B cell (primary cell): Measurements from ENCODE around the gene PEPD. TPM values are rescaled to one million over a fixed set of nuclear protein-coding genes. Genes with fewer than 3 reads are reported as not detected.

ENCODE experiments used
- ATAC-seq: fragments of 200-7000 bp; cut with Tn5 transposase; one replicate; pipeline ENCODE4 v1.10.0; 2021; ENCODE audit warnings: low read depth, mild to moderate bottlenecking, moderate number of reproducible peaks, moderate library complexity
- CTCF ChIA-PET: fragments of 350-600 bp; sonication (Branson Sonifier 250); formaldehyde crosslinking; loops from one replicate; lab custom pipeline; 2021; ENCODE audit warnings: antibody characterized with exemption, inconsistent platforms; lab: Charles Lee
- POLR2A ChIA-PET: fragments of 350-600 bp; sonication (Branson Sonifier 250); formaldehyde crosslinking; loops from one replicate; lab custom pipeline; 2021; ENCODE audit warnings: antibody characterized with exemption; lab: Charles Lee
- DNase-seq: peaks from one replicate; pipeline ENCODE4 v3.0.0; 2013
- H2AFZ ChIP-seq: 2 replicates; pipeline ENCODE4 v1.6.1; 2012; ENCODE audit warnings: mild to moderate bottlenecking, low read depth, low read length; ENCODE audit not compliant: insufficient read depth, poor library complexity, severe bottlenecking
- H3K27ac ChIP-seq, 2 donors: 1 replicate in 1 of 2; 2 replicates in 1 of 2; pipeline ENCODE4 v1.5.1; 2012 to 2013; ENCODE audit warnings: low read length in 2 of 2, mild to moderate bottlenecking in 2 of 2, moderate library complexity in 1 of 2
- H3K27me3 ChIP-seq, 4 experiments: fragments of 200-600 bp in 1 of 4; sonication (generic) in 1 of 4; replicated peaks in 1 of 4; 1 replicate in 2 of 4; 2 replicates in 2 of 4; pipeline versions ENCODE4 v1.6.1 to v1.7.0; 2013 to 2016; ENCODE audit warnings: low read length in 3 of 4, mild to moderate bottlenecking in 2 of 4, mixed read lengths in 1 of 4, moderate library complexity in 1 of 4; ENCODE audit not compliant: insufficient read depth in 4 of 4, control insufficient read depth in 3 of 4; ENCODE audit errors: control extremely low read depth in 1 of 4
- H3K36me3 ChIP-seq, 2 experiments: replicated peaks in 1 of 2; 1 replicate in 1 of 2; 2 replicates in 1 of 2; pipeline versions ENCODE4 v1.6.1 to v1.7.1; 2013; ENCODE audit warnings: low read length in 1 of 2; ENCODE audit not compliant: insufficient read depth in 2 of 2, control insufficient read depth in 1 of 2; ENCODE audit errors: control extremely low read depth in 1 of 2, extremely low read depth in 1 of 2
- H3K4me1 ChIP-seq, 2 donors: fragments of 200-600 bp in 1 of 2; sonication (generic) in 1 of 2; 1 replicate in 1 of 2; 2 replicates in 1 of 2; pipeline versions ENCODE4 v1.5.1 to v1.6.1; 2013 to 2017; ENCODE audit warnings: low read length in 2 of 2; ENCODE audit not compliant: control insufficient read depth in 2 of 2, insufficient read depth in 2 of 2
- H3K4me2 ChIP-seq: replicated peaks from 2 replicates; pipeline ENCODE3; 2012; ENCODE audit warnings: mild to moderate bottlenecking, low read depth, low read length; ENCODE audit not compliant: poor library complexity, severe bottlenecking
- H3K4me3 ChIP-seq, 5 experiments: fragments of 200-600 bp in 1 of 5; sonication (generic) in 1 of 5; 1 replicate in 3 of 5; 2 replicates in 2 of 5; pipeline versions ENCODE4 v1.5.1 to v1.7.0; 2011 to 2016; ENCODE audit warnings: low read length in 4 of 5, mild to moderate bottlenecking in 4 of 5, low read depth in 2 of 5, control low read depth in 1 of 5, moderate library complexity in 1 of 5; ENCODE audit not compliant: insufficient read depth in 1 of 5; ENCODE audit errors: control extremely low read depth in 1 of 5, extremely low read depth in 1 of 5
- H3K79me2 ChIP-seq: fragments of 200-600 bp; sonication (generic); one replicate; pipeline ENCODE4 v1.6.0; 2016; ENCODE audit warnings: low read length; ENCODE audit not compliant: control insufficient read depth, insufficient read depth
- H3K9ac ChIP-seq: fragments of 200-600 bp; sonication (generic); 2 replicates; pipeline ENCODE4 v1.6.1; 2017; ENCODE audit warnings: mild to moderate bottlenecking, low read length, moderate library complexity
- H3K9me3 ChIP-seq, 3 donors: one replicate each; pipeline versions ENCODE4 v1.6.1 to v1.7.1; 2013; ENCODE audit warnings: low read length in 2 of 3; ENCODE audit not compliant: control insufficient read depth in 2 of 3, insufficient read depth in 1 of 3; ENCODE audit errors: control extremely low read depth in 1 of 3
- H4K20me1 ChIP-seq: 2 replicates; pipeline ENCODE4 v1.6.0; 2012; ENCODE audit warnings: mild to moderate bottlenecking, low read length; ENCODE audit not compliant: insufficient read depth, control insufficient read depth, poor library complexity, severe bottlenecking
- H3K27ac Mint-ChIP-seq: one replicate; pipeline ENCODE4 v1.8.0; 2021; ENCODE audit warnings: mixed read lengths
- H3K27me3 Mint-ChIP-seq: one replicate; pipeline ENCODE4 v1.8.0; 2021; ENCODE audit warnings: mixed read lengths
- H3K4me1 Mint-ChIP-seq: one replicate; pipeline ENCODE4 v1.8.0; 2021; ENCODE audit warnings: mixed read lengths
- H3K4me3 Mint-ChIP-seq: one replicate; pipeline ENCODE4 v1.8.0; 2021; ENCODE audit warnings: mixed read lengths
- H3K9me3 Mint-ChIP-seq: one replicate; pipeline ENCODE4 v1.8.0; 2022; ENCODE audit warnings: mixed read lengths; ENCODE audit not compliant: insufficient read depth
- CTCF ChIP-seq: fragments of 200-600 bp; IDR thresholded peaks from one replicate; pipeline ENCODE4 v1.8.0; 2022; ENCODE audit warnings: antibody characterized with exemption, mild to moderate bottlenecking
- EZH2 ChIP-seq: IDR thresholded peaks from 2 replicates; pipeline ENCODE4 v1.6.1; 2012; ENCODE audit warnings: borderline replicate concordance, low read depth, mild to moderate bottlenecking, moderate library complexity, low read length; ENCODE audit not compliant: insufficient read depth, poor library complexity, severe bottlenecking
- WGBS: methylation state at CpG from one replicate; pipeline ENCODE4 v1.1.5; 2013; ENCODE audit warnings: missing lambda C conversion rate; ENCODE audit not compliant: insufficient coverage; 5-methylcytosine and 5-hydroxymethylcytosine counted together
- intact Hi-C: fragments of 100-400 bp; cut with micrococcal nuclease; formaldehyde crosslinking; loops from one replicate; pipeline ENCODE4 v1.10.0; 2022
- polyA plus RNA-seq: library from polyadenylated mRNA; depleted of rRNA; stranded (reverse); fragments of >200 nt; gene quantifications from 2 replicates; pipeline ENCODE4 v1.2.3, GENCODE V29; 2012
- total RNA-seq, 2 donors: library from RNA; stranded (reverse); fragments of 120-200 nt in 1 of 2; gene quantifications; 1 replicate in 1 of 2; 2 replicates in 1 of 2; pipeline versions ENCODE4 v1.2.3 to v1.2.4, GENCODE V29; 2013 to 2022

The PEPD gene
- total and polyA plus RNA-seq, 2 donors (not counting 1 experiment from before 2014, with no cell fraction given): 36.4 to 42.7 TPM

- Mint-ChIP-seq H3K9me3 (no peaks in the 10 kb centered on the region), H3K27me3 (no peaks in the 10 kb centered on the region), H3K4me3 (no peak overlapping the region), H3K27ac (no peak overlapping the region), H3K4me1 (no peaks in the 10 kb centered on the region)
- Histone ChIP-seq H3K9ac (no peak overlapping the region), H3K27me3 (no peaks in the 10 kb centered on the region), H3K36me3 (no peaks in the 10 kb centered on the region), H3K4me1 (no peaks in the 10 kb centered on the region), H3K4me3 (no peak overlapping the region), H3K79me2 (no peaks in the 10 kb centered on the region), H3K27ac (no peak overlapping the region), H4K20me1 (no peaks in the 10 kb centered on the region), H2AFZ (no peak overlapping the region), H3K4me2 (no peak overlapping the region), H3K9me3 (no peaks in the 10 kb centered on the region)
- whole genome bisulfite sequencing: 98% methylated on average over 28 of the region's 28 CpGs
- POLR2A ChIA-PET: interaction anchor here (0.7 kb wide), 1 partner anchor 265 kb away, joined by 6 read pairs; no protein-coding TSS in a partner anchor
- DNase-seq (no peak), ATAC-seq (no peak)
- intact Hi-C loops: no loop called here
- TF ChIP-seq EZH2 (no peak), CTCF (no peak)
- CTCF ChIA-PET: interaction anchor here (3.5 kb wide), 1 partner anchor 163 kb away, joined by 16 read pairs; no protein-coding TSS in a partner anchor
These were observed 122.4 kb downstream of the PEPD start for GRCh38 chr19:33399081-33399744.

GRCh38 chr19:33398361-33399060, 123.1 kb downstream of the PEPD start:
- Histone ChIP-seq H3K4me3 (no peak overlapping the region), H3K27me3 (no peaks in the 10 kb centered on the region), H3K27ac (no peak overlapping the region), H2AFZ (no peak overlapping the region), H3K4me2 (no peak overlapping the region), H3K36me3 (no peaks in the 10 kb centered on the region), H3K79me2 (no peaks in the 10 kb centered on the region), H3K9ac (no peak overlapping the region), H4K20me1 (no peaks in the 10 kb centered on the region), H3K9me3 (no peaks in the 10 kb centered on the region), H3K4me1 (no peaks in the 10 kb centered on the region)
- TF ChIP-seq CTCF (no peak), EZH2 (no peak)
- H3K27me3 Mint-ChIP-seq: no peaks in the 10 kb centered on the region
- ChIA-PET CTCF (interaction anchor here (3.5 kb wide), 1 partner anchor 162 kb away, joined by 16 read pairs; no protein-coding TSS in a partner anchor), POLR2A (no interaction called here)
- no peak for DNase-seq
- H3K27ac Mint-ChIP-seq: no peak overlapping the region
- H3K9me3 Mint-ChIP-seq: no peaks in the 10 kb centered on the region
- no peak overlapping the region for H3K4me3 Mint-ChIP-seq
- H3K4me1 Mint-ChIP-seq: no peaks in the 10 kb centered on the region
- WGBS: 93% methylated on average over 18 of the region's 19 CpGs
- intact Hi-C loops: no loop called here
- no peak for ATAC-seq
